ENCODE measurements around the gene LSP1.

LSP1 gene

GRCh38 chr11:1848640-1849430 is 4.0 kb upstream of the LSP1 start:
- peak; percentile 39 to 74 for DNase-seq

- no peak for DNase-seq
Observed at GRCh38 chr11:1851468-1852180, 1.3 kb upstream of the LSP1 start.

DNA sequence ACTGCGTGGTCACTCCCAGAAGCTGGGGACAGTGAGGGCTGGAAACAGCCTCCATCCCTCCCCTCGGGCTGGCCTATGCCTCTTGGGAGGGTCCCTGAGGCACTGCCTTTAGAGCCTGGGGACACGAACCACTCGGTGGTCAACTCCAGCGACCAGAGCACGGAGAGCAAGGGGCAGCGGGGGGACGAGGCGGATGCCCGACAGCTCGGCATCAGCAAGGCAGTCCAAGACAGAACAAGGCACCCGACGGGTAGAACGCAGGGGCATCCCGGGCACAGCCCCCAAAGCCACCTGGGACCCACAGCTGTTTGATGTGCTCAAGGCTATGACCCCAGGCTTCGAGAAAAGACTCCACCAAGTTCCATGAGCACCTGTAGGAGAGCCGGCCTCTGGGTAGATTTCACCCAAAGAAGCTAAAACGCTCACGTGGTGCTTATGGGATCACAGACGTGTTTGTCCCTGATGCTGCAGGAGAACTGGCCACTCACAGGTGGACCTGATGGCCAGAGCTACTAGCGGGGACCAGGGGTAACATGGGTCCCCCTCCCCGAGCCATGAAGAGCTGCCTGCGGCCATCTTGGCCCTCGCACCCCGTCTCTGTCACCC is 510 bp upstream of the LSP1 start:
- DNase-seq: no peak

DNA sequence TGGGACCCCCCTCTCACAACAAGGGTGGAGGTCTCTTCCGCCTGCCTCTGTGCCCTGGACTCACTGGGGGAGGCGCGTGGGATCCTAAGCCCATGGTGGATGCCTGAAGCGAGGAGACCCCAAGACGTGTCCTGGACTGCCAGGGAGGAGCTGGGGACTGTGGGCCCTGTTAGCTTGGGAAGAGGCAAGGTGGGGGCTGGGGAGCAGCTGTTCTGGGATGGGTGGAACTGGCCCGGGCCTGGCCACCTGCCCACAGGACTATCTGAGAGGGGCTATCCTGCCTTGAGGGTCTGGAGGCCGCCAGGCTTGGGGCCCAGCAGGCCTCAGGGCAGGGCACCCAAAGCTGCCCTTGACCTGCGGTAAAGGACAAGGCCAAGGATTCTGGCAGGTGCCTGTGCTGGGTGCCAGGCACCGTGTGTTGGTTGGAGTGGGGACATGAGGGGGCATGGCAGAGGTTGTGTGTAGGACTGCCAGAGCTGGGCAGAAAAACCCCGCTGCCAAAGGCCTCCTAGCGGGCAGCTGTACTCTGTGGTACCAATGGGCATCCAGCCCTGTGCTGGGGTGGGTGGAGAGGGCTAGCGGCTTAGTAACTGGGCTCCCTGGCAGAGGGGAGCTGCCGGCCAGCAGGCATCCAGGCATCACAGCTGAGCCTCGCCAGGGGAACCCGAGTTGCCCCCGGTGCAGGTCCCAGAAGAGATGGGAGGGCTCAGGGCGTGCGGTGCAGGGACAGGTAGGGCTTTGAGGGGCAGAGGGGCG is 670 bp downstream of the LSP1 start:
- no peak for DNase-seq

DNA sequence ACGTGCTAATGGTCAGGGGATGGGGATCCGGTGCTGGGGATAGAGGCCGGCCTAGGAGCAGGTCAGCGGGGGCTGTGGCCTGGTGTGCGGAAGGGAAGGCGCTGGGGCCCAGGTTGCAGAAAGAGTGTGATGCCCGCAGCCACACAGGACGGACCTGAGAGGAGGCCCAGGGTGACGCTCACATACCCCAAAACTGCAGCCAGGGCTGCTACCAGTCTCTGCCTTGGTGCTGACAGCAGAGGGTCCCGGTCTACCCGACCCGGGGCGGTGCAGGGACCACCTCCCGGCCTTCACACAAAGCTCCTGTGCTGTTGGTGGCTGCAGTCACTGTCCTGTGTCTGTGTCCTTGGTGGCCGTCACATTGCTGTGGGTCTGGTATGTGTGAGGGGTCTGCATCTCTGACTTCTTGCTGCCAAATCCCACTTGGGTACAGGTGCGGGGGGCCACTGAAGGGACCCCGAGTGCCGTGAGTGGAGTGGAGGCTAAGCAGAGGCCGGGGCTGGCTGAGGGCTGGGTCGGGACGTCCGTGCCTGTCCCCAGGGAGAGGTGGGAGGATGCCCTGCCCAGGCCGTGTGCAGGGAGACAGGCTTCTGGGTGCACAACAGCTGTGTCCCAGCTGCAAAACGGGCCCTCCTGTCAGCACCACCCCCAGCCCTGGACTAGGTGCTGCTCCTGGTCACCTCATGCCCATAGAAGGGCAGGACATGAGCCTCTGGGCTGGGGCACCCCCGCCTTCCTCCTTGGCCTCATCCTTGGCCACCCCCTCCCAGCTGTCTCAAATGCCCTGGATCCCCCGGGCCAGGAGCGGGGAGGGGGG is 1.5 kb downstream of the LSP1 start:
- DNase-seq: no peak

GRCh38 chr11:1854949-1855885 is 2.3 kb downstream of the LSP1 start:
- no peak for DNase-seq

GRCh38 chr11:1855886-1856265 is 3.0 kb downstream of the LSP1 start:
- no peak for DNase-seq

DNA sequence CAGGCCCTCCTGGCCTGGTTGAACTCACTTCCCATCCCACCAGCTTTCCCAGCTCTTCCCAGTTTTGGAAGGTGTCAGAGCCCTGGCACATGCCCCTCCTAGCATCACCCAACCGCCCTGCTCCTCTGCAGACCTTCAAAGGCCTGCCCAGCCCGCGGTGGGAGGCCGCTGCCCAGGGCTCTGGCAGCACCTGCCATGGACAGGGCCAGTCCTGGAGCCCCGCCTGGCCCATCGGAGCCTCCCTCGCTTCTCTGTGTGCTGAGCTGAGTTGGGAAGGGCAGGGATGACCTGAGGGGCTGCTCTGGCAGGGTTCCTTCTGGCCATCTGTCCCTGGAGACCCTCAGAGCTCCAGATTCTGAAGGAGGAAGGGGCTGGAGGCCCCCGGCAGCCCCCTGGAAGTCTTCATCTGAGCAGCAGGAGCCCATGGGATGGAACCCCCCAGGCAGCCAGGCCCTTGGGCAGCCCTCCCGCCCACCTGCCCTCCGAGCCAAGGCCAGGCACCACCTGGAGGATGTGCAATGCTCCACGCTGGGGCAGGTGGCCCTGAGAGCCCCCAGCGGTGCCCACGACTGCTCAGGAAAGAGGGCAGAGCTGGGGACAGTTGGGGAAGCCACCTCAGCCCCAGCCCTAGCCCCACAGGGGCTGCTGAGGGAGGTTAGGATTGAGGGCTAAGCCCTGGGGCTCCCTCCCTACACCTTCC is 3.6 kb downstream of the LSP1 start:
- no peak for DNase-seq

DNA sequence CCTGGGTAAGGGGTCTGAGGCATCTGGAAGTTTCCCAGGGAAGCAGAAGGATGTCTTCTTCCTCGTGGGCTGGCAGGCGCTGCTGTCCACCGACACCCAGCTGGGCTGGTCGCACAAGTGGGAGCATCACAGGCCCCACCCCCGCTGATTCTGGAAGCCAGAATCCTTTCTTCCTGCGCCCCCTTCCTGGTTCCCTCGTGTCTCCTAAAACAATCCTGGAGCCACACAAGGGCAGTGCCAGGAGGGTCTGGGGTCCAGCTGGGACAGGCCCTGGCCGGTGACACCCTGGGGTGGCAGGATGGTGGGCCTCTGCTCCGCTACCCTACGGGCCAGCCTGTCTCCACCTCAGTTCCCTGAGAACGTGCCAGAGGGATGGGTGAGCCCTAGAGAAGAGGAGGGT is 4.2 kb downstream of the LSP1 start:
- DNase-seq: no peak

GRCh38 chr11:1858154-1858553 is 5.3 kb downstream of the LSP1 start:
- DNase-seq: peak; percentile 48 to 66

- DNase-seq: no peak
Observed at GRCh38 chr11:1858576-1858975, 5.7 kb downstream of the LSP1 start.

GRCh38 chr11:1859004-1859403 is 6.1 kb downstream of the LSP1 start:
- DNase-seq: no peak

DNA sequence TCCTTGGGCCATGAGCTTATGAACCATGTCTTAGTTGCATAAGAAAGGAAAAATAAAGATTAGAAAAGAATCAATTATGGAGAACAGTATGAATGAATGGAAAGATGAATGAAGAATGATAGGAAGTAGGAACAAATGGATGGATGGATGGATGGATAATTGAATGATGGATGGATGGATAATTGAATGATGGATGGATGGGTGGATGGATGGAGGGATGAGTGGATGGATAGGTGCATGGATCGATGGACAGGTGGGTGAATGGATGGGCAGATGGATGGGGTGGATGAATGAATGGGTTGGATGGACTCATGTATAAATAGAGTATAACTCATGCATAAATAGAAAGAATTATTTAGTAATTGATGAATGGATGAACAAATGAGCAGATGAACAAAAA is 7.2 kb downstream of the LSP1 start:
- no peak for DNase-seq

GRCh38 chr11:1861435-1862411 is 8.8 kb downstream of the LSP1 start:
- DNase-seq: no peak

DNA sequence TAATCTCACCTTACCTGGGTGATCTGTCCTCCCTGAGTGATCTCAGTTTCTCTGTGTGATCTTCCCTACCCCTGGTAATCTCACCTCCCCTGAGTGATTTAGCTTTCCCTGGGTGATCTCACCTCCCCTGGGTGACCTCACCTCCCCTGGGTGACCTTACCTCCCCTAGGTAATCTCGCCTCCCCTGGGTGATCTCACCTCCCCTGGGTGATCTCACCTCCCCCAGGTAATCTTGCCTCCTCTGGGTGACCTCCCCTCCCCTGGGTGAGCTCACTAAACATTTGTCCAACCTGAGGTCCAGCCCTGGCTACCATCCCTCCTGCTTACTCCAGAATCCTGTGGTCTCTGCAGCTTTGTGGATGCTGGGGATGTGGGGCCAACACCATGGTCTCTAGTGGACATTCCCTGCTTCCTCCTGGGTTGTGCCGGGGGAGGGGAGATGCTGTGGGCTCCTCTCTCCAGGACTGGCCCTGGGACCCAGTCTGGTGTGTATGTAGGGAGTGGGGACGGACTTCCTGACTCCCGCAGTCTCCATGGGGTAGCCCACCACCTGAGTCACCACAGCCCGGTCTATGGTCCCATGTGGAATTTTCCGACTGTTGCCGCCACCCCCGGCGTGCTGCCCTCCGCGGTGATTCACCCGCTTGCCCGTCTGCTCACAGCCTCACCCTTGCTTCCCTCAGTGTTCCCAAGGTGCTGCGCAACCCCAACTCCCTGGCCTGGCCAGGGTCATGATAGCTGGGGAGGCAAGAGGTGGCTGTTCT is 9.9 kb downstream of the LSP1 start:
- no peak for DNase-seq

DNA sequence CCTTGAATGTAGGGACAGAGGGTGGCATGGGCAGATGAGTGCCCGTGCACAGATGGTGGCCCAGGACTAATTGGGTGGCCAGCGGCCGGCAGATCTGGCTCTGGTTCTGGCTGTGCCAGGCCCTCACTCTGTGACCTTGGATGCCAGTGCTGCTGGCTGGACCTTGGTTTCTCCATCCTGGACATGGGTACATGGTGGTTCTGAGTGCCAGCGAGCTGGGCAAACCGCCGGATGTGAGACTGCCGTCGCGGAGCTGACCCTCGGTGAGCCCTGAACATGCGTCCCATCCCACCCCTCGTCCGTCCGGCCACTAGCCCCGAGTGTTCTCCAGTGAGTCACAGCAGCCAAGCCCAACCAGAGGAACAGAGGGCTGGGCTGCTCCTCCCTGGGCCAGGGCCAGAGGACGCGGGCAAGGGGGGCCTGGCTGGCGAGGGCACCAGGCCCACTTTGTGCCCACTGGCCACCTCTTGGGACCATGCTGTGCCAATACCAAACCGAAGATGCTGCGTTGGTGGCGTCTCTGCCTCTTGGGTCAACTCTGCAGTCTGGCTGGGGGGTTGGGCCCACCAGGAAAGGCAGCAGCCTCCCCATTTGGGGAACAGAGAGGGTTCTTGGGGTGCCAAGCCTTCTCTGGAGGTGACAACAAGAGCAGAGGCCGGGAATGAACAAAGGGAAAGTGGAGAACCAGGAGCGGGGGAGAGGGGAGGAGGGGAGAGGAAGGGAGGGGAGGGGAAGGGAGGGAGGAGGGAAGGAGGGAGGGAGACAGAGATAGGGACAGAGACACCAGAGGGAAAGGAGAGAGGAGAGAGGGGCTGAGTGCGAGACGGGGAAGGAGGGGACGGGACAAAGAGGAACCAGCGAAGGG is 10.7 kb downstream of the LSP1 start:
- peak in 1 of 2 donors; percentile 60 for DNase-seq

GRCh38 chr11:1864231-1864630 is 11.3 kb downstream of the LSP1 start:
- no peak for DNase-seq

All from inflammatory macrophage (primary cell).